Skeletal muscle tissue (tissue), 4 donors: ENCODE measurements around the gene CDYL. TPM values are rescaled to one million over a fixed set of nuclear protein-coding genes. Genes with fewer than 3 reads are reported as not detected.

Source experiments
- H3K27ac ChIP-seq: one replicate; pipeline ENCODE4 v1.7.0; 2013; ENCODE audit warnings: mild to moderate bottlenecking, low read depth, low read length, inconsistent platforms
- H3K27me3 ChIP-seq, 3 donors: one replicate each; pipeline ENCODE4 v1.7.0; 2013; ENCODE audit warnings: low read length in 3 of 3; ENCODE audit not compliant: control insufficient read depth in 3 of 3, insufficient read depth in 3 of 3
- H3K36me3 ChIP-seq, 3 donors: one replicate each; pipeline ENCODE4 v1.7.0; 2013; ENCODE audit warnings: low read length in 3 of 3; ENCODE audit not compliant: control insufficient read depth in 3 of 3, insufficient read depth in 3 of 3
- H3K4me1 ChIP-seq, 3 donors: one replicate each; pipeline ENCODE4 v1.7.0; 2013; ENCODE audit warnings: low read length in 3 of 3, mild to moderate bottlenecking in 3 of 3; ENCODE audit not compliant: control insufficient read depth in 3 of 3, insufficient read depth in 3 of 3
- H3K4me3 ChIP-seq, 3 donors: one replicate each; pipeline ENCODE4 v1.7.0; 2013; ENCODE audit warnings: low read length in 3 of 3
- H3K9ac ChIP-seq, 3 donors: one replicate each; pipeline ENCODE4 v1.7.0; 2013; ENCODE audit warnings: low read length in 3 of 3, mild to moderate bottlenecking in 3 of 3, moderate library complexity in 2 of 3, low read depth in 1 of 3
- H3K9me3 ChIP-seq, 3 donors: one replicate each; pipeline ENCODE4 v1.7.0; 2013; ENCODE audit warnings: low read length in 3 of 3; ENCODE audit not compliant: control insufficient read depth in 3 of 3
- total RNA-seq: library from RNA; depleted of rRNA; stranded (reverse); fragments of >200 nt; gene quantifications from one replicate; pipeline ENCODE4 v1.2.3, GENCODE V29; 2014
- donor health status: Osteomylitis.

CDYL gene
- total RNA-seq, 1 donor from 2014 or later: 33.9 TPM

- Histone ChIP-seq H3K4me1 (peaks cover 0 to 10% (median under 1%) of the 10 kb centered on the region in 3 donors), H3K4me3 (no peak overlapping the region), H3K9me3 (no peaks in the 10 kb centered on the region), H3K27me3 (no peaks in the 10 kb centered on the region), H3K27ac (no peak overlapping the region), H3K36me3 (no peaks in the 10 kb centered on the region), H3K9ac (no peak overlapping the region)
Measured at GRCh38 chr6:4812068-4812467, 35.9 kb downstream of the CDYL start.

- no peaks in the 10 kb centered on the region for H3K27me3 ChIP-seq
- H3K4me1 ChIP-seq: peaks cover 0 to 10% (median 0%) of the 10 kb centered on the region in 3 donors
- no peak overlapping the region for H3K27ac ChIP-seq
- no peaks in the 10 kb centered on the region for H3K36me3 ChIP-seq
- H3K9me3 ChIP-seq: no peaks in the 10 kb centered on the region
- no peak overlapping the region for H3K9ac ChIP-seq
- no peak overlapping the region for H3K4me3 ChIP-seq
Measured at GRCh38 chr6:4813055-4813454, 36.9 kb downstream of the CDYL start.

GRCh38 chr6:4814212-4814611 lies 38.0 kb downstream of the CDYL start:
- Histone ChIP-seq H3K9me3 (no peaks in the 10 kb centered on the region), H3K36me3 (no peaks in the 10 kb centered on the region), H3K27me3 (no peaks in the 10 kb centered on the region), H3K9ac (no peak overlapping the region), H3K27ac (no peak overlapping the region), H3K4me3 (no peak overlapping the region), H3K4me1 (peaks cover 0 to 10% (median 0%) of the 10 kb centered on the region in 3 donors)

- H3K27me3 ChIP-seq: no peaks in the 10 kb centered on the region
Measured at GRCh38 chr6:4814987-4815386, 38.8 kb downstream of the CDYL start.

GRCh38 chr6:4815584-4815983 lies 39.4 kb downstream of the CDYL start:
- no peak overlapping the region for H3K27ac ChIP-seq
- H3K4me3 ChIP-seq: no peak overlapping the region
- H3K36me3 ChIP-seq: no peaks in the 10 kb centered on the region

More at GRCh38 chr6:4814987-4815386, 38.8 kb downstream of the CDYL start:
- peaks cover 0 to 14% (median 2%) of the 10 kb centered on the region in 3 donors for H3K4me1 ChIP-seq
- no peak overlapping the region for H3K4me3 ChIP-seq
- no peak overlapping the region for H3K27ac ChIP-seq
- no peaks in the 10 kb centered on the region for H3K9me3 ChIP-seq
- H3K36me3 ChIP-seq: no peaks in the 10 kb centered on the region
- no peak overlapping the region for H3K9ac ChIP-seq

GRCh38 chr6:4816904-4817303 lies 40.7 kb downstream of the CDYL start:
- Histone ChIP-seq H3K4me3 (no peak overlapping the region), H3K36me3 (no peaks in the 10 kb centered on the region), H3K9ac (no peak overlapping the region), H3K9me3 (no peaks in the 10 kb centered on the region), H3K27me3 (no peaks in the 10 kb centered on the region), H3K4me1 (peaks cover 0 to 7% (median 2%) of the 10 kb centered on the region in 3 donors), H3K27ac (no peak overlapping the region)

More at GRCh38 chr6:4815584-4815983, 39.4 kb downstream of the CDYL start:
- Histone ChIP-seq H3K27me3 (no peaks in the 10 kb centered on the region), H3K4me1 (peaks cover 0 to 13% (median 2%) of the 10 kb centered on the region in 3 donors), H3K9ac (no peak overlapping the region), H3K9me3 (no peaks in the 10 kb centered on the region)

GRCh38 chr6:4817551-4817950 lies 41.3 kb downstream of the CDYL start:
- H3K27ac ChIP-seq: no peak overlapping the region
- H3K36me3 ChIP-seq: no peaks in the 10 kb centered on the region
- H3K9me3 ChIP-seq: no peaks in the 10 kb centered on the region
- no peak overlapping the region for H3K9ac ChIP-seq
- H3K27me3 ChIP-seq: no peaks in the 10 kb centered on the region
- H3K4me3 ChIP-seq: no peak overlapping the region
- peaks cover 0 to 4% (median 2%) of the 10 kb centered on the region in 3 donors for H3K4me1 ChIP-seq

- Histone ChIP-seq H3K9me3 (no peaks in the 10 kb centered on the region), H3K27me3 (no peaks in the 10 kb centered on the region), H3K36me3 (no peaks in the 10 kb centered on the region), H3K4me3 (no peak overlapping the region), H3K9ac (no peak overlapping the region), H3K4me1 (peaks cover 0 to 4% (median 2%) of the 10 kb centered on the region in 3 donors), H3K27ac (no peak overlapping the region)
Measured at GRCh38 chr6:4818272-4818938, 42.2 kb downstream of the CDYL start.

- H3K36me3 ChIP-seq: no peaks in the 10 kb centered on the region
- no peak overlapping the region for H3K9ac ChIP-seq
- no peaks in the 10 kb centered on the region for H3K9me3 ChIP-seq
- H3K27ac ChIP-seq: no peak overlapping the region
- no peaks in the 10 kb centered on the region for H3K27me3 ChIP-seq
- peaks cover 0 to 4% (median 2%) of the 10 kb centered on the region in 3 donors for H3K4me1 ChIP-seq
- H3K4me3 ChIP-seq: no peak overlapping the region
Measured at GRCh38 chr6:4819706-4820283, 43.6 kb downstream of the CDYL start.

GRCh38 chr6:4820704-4821276 lies 44.6 kb downstream of the CDYL start:
- peaks cover 0 to 2% (median 0%) of the 10 kb centered on the region in 3 donors for H3K9me3 ChIP-seq
- H3K27me3 ChIP-seq: no peaks in the 10 kb centered on the region
- H3K9ac ChIP-seq: no peak overlapping the region
- no peak overlapping the region for H3K4me3 ChIP-seq
- H3K27ac ChIP-seq: no peak overlapping the region
- no peaks in the 10 kb centered on the region for H3K36me3 ChIP-seq
- peaks cover 0 to 4% (median 2%) of the 10 kb centered on the region in 3 donors for H3K4me1 ChIP-seq
